IMR-90 (cell line): Measurements from ENCODE around the gene COL11A2. TPM values are rescaled to one million over a fixed set of nuclear protein-coding genes. Genes with fewer than 3 reads are reported as not detected.

Experiments
- ATAC-seq: fragments of 200-7000 bp; cut with Tn5 transposase; 2 replicates; pipeline ENCODE4 v1.9.1; 2020; ENCODE audit warnings: low read depth, mild to moderate bottlenecking, moderate library complexity
- BruUV-seq: library from RNA; stranded (reverse); fragments of 400-500 nt; replicated peaks from 2 replicates; lab custom pipeline; 2021; lab: Mats Ljungman, UMichigan
- CTCF ChIA-PET: fragments of 300-600 bp; formaldehyde crosslinking; extraction: SDS; loops from one replicate; lab custom pipeline; 2021; ENCODE audit warnings: antibody characterized with exemption; lab: Yijun Ruan, JAX
- POLR2A ChIA-PET: fragments of 300-600 bp; sonication (Branson Sonifier 250); formaldehyde crosslinking; loops from one replicate; lab custom pipeline; 2022; ENCODE audit warnings: antibody characterized with exemption; ENCODE audit not compliant: unreplicated experiment; lab: Charles Lee
- DNase-seq: peaks from one replicate; pipeline ENCODE4 v3.0.0; 2013
- H2AFZ ChIP-seq: replicated peaks from 2 replicates; pipeline ENCODE3; 2013; ENCODE audit warnings: low read length, mild to moderate bottlenecking; ENCODE audit not compliant: poor library complexity
- H2AK5ac ChIP-seq: 2 replicates; pipeline ENCODE4 v1.6.1; 2013; ENCODE audit warnings: low read depth, low read length, inconsistent platforms
- H2AK9ac ChIP-seq: replicated peaks from 2 replicates; pipeline ENCODE3; 2013; ENCODE audit warnings: mild to moderate bottlenecking, low read depth, low read length, moderate library complexity; ENCODE audit not compliant: poor library complexity
- H2BK120ac ChIP-seq: 2 replicates; pipeline ENCODE4 v1.6.1; 2013; ENCODE audit warnings: low read depth, low read length, inconsistent platforms
- H2BK15ac ChIP-seq: 3 replicates; pipeline ENCODE4 v1.6.1; 2013; ENCODE audit warnings: low read depth, low read length, inconsistent platforms
- H2BK20ac ChIP-seq: 2 replicates; pipeline ENCODE4 v1.6.1; 2013; ENCODE audit warnings: low read depth, mild to moderate bottlenecking, inconsistent platforms, low read length, moderate library complexity
- H2BK5ac ChIP-seq: 2 replicates; pipeline ENCODE4 v1.6.1; 2013; ENCODE audit warnings: mild to moderate bottlenecking, low read depth, low read length, inconsistent platforms; ENCODE audit not compliant: poor library complexity, severe bottlenecking
- H3K14ac ChIP-seq: replicated peaks from 2 replicates; pipeline ENCODE4 v1.6.1; 2013; ENCODE audit warnings: low read depth, low read length, inconsistent platforms
- H3K18ac ChIP-seq: 2 replicates; pipeline ENCODE4 v1.6.1; 2013; ENCODE audit warnings: low read depth, low read length, control low read depth
- H3K23ac ChIP-seq: 2 replicates; pipeline ENCODE4 v1.6.1; 2013; ENCODE audit warnings: low read depth, low read length, inconsistent platforms
- H3K27ac ChIP-seq: 2 replicates; pipeline ENCODE4 v1.5.1; 2013; ENCODE audit warnings: mild to moderate bottlenecking, control low read depth, low read length; ENCODE audit not compliant: insufficient read depth
- H3K27me3 ChIP-seq: 2 replicates; pipeline ENCODE4 v1.6.1; 2013; ENCODE audit warnings: low read length; ENCODE audit not compliant: control insufficient read depth, insufficient read depth
- H3K36me3 ChIP-seq: 2 replicates; pipeline ENCODE4 v1.6.1; 2013; ENCODE audit warnings: low read length, mixed read lengths; ENCODE audit not compliant: control insufficient read depth, insufficient read depth
- H3K4ac ChIP-seq: 2 replicates; pipeline ENCODE4 v1.6.1; 2013; ENCODE audit warnings: low read depth, low read length, inconsistent platforms
- H3K4me1 ChIP-seq: 2 replicates; pipeline ENCODE4 v1.6.1; 2013; ENCODE audit warnings: low read length, mixed read lengths; ENCODE audit not compliant: control insufficient read depth, insufficient read depth
- H3K4me2 ChIP-seq: 2 replicates; pipeline ENCODE4 v1.6.1; 2013; ENCODE audit warnings: low read depth, mild to moderate bottlenecking, control low read depth, low read length, moderate library complexity
- H3K4me3 ChIP-seq: 2 replicates; pipeline ENCODE4 v1.5.1; 2013; ENCODE audit warnings: low read depth, mild to moderate bottlenecking, control low read depth, low read length, moderate library complexity; ENCODE audit not compliant: insufficient read depth
- H3K56ac ChIP-seq: 2 replicates; pipeline ENCODE4 v1.6.1; 2013; ENCODE audit warnings: low read length, inconsistent platforms; ENCODE audit not compliant: insufficient read depth; ENCODE audit errors: extremely low read depth
- H3K79me1 ChIP-seq, 2 experiments: 2 replicates each; pipeline ENCODE4 v1.6.1; 2013; ENCODE audit warnings: low read length in 2 of 2, inconsistent platforms in 1 of 2, low read depth in 1 of 2
- H3K9ac ChIP-seq: 2 replicates; pipeline ENCODE4 v1.6.1; 2013; ENCODE audit warnings: low read depth, low read length, control low read depth
- H3K9me1 ChIP-seq: 2 replicates; pipeline ENCODE4 v1.6.1; 2013; ENCODE audit warnings: low read length, inconsistent platforms; ENCODE audit not compliant: insufficient read depth
- H3K9me3 ChIP-seq: 2 replicates; pipeline ENCODE4 v1.6.1; 2013; ENCODE audit warnings: low read length; ENCODE audit not compliant: control insufficient read depth, insufficient read depth
- H4K20me1 ChIP-seq: 2 replicates; pipeline ENCODE4 v1.6.1; 2013; ENCODE audit warnings: low read length, inconsistent platforms; ENCODE audit not compliant: insufficient read depth
- H4K5ac ChIP-seq: 2 replicates; pipeline ENCODE4 v1.6.1; 2013; ENCODE audit warnings: mild to moderate bottlenecking, low read depth, low read length, control low read depth
- H4K8ac ChIP-seq, 2 experiments: 2 replicates each; pipeline ENCODE4 v1.6.1; 2013; ENCODE audit warnings: low read depth in 2 of 2, low read length in 2 of 2, control low read depth in 1 of 2, inconsistent platforms in 1 of 2
- H4K91ac ChIP-seq: 2 replicates; pipeline ENCODE4 v1.6.1; 2013; ENCODE audit warnings: low read depth, low read length, inconsistent platforms; ENCODE audit not compliant: insufficient read depth
- BHLHE40 ChIP-seq: fragments of 150-350 bp; IDR thresholded peaks from 2 replicates; pipeline ENCODE4 v1.6.1; 2016; ENCODE audit warnings: mild to moderate bottlenecking, low read depth, low read length
- CHD1 ChIP-seq: IDR thresholded peaks from 2 replicates; pipeline ENCODE4 v1.6.1; 2012; ENCODE audit warnings: low read depth, low read length, improper control_type of control experiment
- CTCF ChIP-seq: conservative IDR thresholded peaks from 2 replicates; pipeline ENCODE4 v1.5.1; 2012; ENCODE audit warnings: mild to moderate bottlenecking, low read depth, low read length, improper control_type of control experiment
- ELK1 ChIP-seq: fragments of 150-350 bp; IDR thresholded peaks from 2 replicates; pipeline ENCODE4 v1.6.1; 2016; ENCODE audit warnings: low read depth, mild to moderate bottlenecking, low read length, moderate library complexity, borderline replicate concordance
- MAFK ChIP-seq: IDR thresholded peaks from 2 replicates; pipeline ENCODE4 v1.6.1; 2012; ENCODE audit warnings: low read depth, low read length, improper control_type of control experiment
- MXI1 ChIP-seq: IDR thresholded peaks from 2 replicates; pipeline ENCODE4 v1.6.1; 2012; ENCODE audit warnings: low read depth, mild to moderate bottlenecking, low read length, moderate library complexity, borderline replicate concordance
- NFE2L2 ChIP-seq: fragments of 150-350 bp; IDR thresholded peaks from 2 replicates; pipeline ENCODE4 v1.6.1; 2016; ENCODE audit warnings: low read depth, mild to moderate bottlenecking, low read length
- RAD21 ChIP-seq: IDR thresholded peaks from 2 replicates; pipeline ENCODE4 v1.6.1; 2012; ENCODE audit warnings: low read length, improper control_type of control experiment
- RCOR1 ChIP-seq: IDR thresholded peaks from 2 replicates; pipeline ENCODE4 v1.6.1; 2012; ENCODE audit warnings: mild to moderate bottlenecking, low read length, improper control_type of control experiment; ENCODE audit not compliant: insufficient replicate concordance
- RFX5 ChIP-seq: IDR thresholded peaks from 2 replicates; pipeline ENCODE4 v1.8.0; 2012; ENCODE audit warnings: low read depth, mild to moderate bottlenecking, low read length, moderate library complexity
- SMC3 ChIP-seq: fragments of 150-350 bp; IDR thresholded peaks from 2 replicates; pipeline ENCODE4 v1.6.1; 2016; ENCODE audit warnings: low read depth, mild to moderate bottlenecking, antibody characterized with exemption, low read length, moderate library complexity
- USF2 ChIP-seq: fragments of 150-350 bp; IDR thresholded peaks from 2 replicates; pipeline ENCODE4 v1.6.1; 2017; ENCODE audit warnings: mild to moderate bottlenecking, antibody characterized with exemption, low read length, low read depth
- WGBS, 2 experiments: methylation state at CpG; one replicate each; pipeline versions ENCODE4 v1.1.5 to v1.1.7; 2013; ENCODE audit warnings: missing lambda C conversion rate in 2 of 2; ENCODE audit not compliant: insufficient read length in 1 of 2; ENCODE audit errors: extremely low coverage in 2 of 2; 5-methylcytosine and 5-hydroxymethylcytosine counted together
- dilution Hi-C: fragments of 300-500 bp; cut with HindIII; formaldehyde crosslinking; loops from one replicate; pipeline ENCODE4 v1.14.3; 2018; ENCODE audit warnings: low sequenced_read_pairs; ENCODE audit not compliant: unreplicated experiment
- in situ Hi-C: fragments of 300-500 bp; cut with MboI; formaldehyde crosslinking; loops from 3 replicates; pipeline ENCODE4 v1.14.3; 2019; ENCODE audit warnings: low sequenced_read_pairs, inconsistent platforms, mixed read lengths
- intact Hi-C: fragments of 100-400 bp; cut with micrococcal nuclease; formaldehyde crosslinking; loops from 2 replicates; pipeline ENCODE4 v1.10.0; 2022
- polyA plus RNA-seq, 3 experiments: library from polyadenylated mRNA; depleted of rRNA; stranded (reverse); fragments of >200 nt; gene quantifications; 2 replicates each; pipeline ENCODE4 v1.2.3, GENCODE V29; 2012; ENCODE audit warnings: low replicate concordance in 1 of 3
- total RNA-seq: library from RNA; depleted of rRNA; stranded (reverse); fragments of >200 nt; gene quantifications from 2 replicates; pipeline ENCODE4 v1.2.3, GENCODE V29; 2012

COL11A2 gene
- total and polyA plus RNA-seq, 2 of the 4 experiments (the other 2 are of a cell fraction) = under 0.01 to 0.38 TPM

- CTCF ChIA-PET = interaction anchor here (1.0 kb wide), 1 partner anchor 10 kb away, joined by 3 read pairs; no protein-coding TSS in a partner anchor
- Histone ChIP-seq H3K56ac (no peak overlapping the region), H3K79me1 (no peaks in the 10 kb centered on the region), H3K36me3 (no peaks in the 10 kb centered on the region), H2BK5ac (no peak overlapping the region), H3K23ac (no peak overlapping the region), H3K18ac (no peak overlapping the region), H3K4me3 (no peak overlapping the region), H3K27ac (no peak overlapping the region), H3K14ac (no peak overlapping the region), H4K20me1 (no peaks in the 10 kb centered on the region), H2BK20ac (no peak overlapping the region), H3K4ac (no peak overlapping the region), H2AK9ac (no peak overlapping the region), H3K9me1 (no peaks in the 10 kb centered on the region), H3K27me3 (peaks cover 41% of the 10 kb centered on the region), H3K4me2 (no peak overlapping the region), H3K9me3 (peaks cover 9% of the 10 kb centered on the region), H4K91ac (no peak overlapping the region), H2BK15ac (no peak overlapping the region), H3K9ac (no peak overlapping the region), H2AFZ (no peak overlapping the region), H2BK120ac (no peak overlapping the region), H3K4me1 (no peaks in the 10 kb centered on the region), H2AK5ac (no peak overlapping the region), H4K5ac (no peak overlapping the region), H4K8ac (no peak overlapping the region)
- TF ChIP-seq RFX5 (no peak), SMC3 (peak; percentile 23; the same call in 1 of the 2 replicates), BHLHE40 (no peak), RAD21 (no peak), USF2 (no peak), ELK1 (no peak), CHD1 (no peak), NFE2L2 (no peak), CTCF (peak; percentile 53), RCOR1 (no peak), MAFK (no peak), MXI1 (no peak)
- dilution Hi-C loops (no loop called here), intact Hi-C loops (no loop called here), in situ Hi-C loops (loop anchor here (10.0 kb wide), 1 partner anchor 119 kb away; no protein-coding TSS in a partner anchor)
- 0% methylated on average over 1 of the region's 5 CpGs; no CpG with 5 or more reads in 1 of the 2 experiments for WGBS, 2 experiments
- POLR2A ChIA-PET = no interaction called here
- DNase-seq (peak; percentile 12), ATAC-seq (peak; percentile 57; the same call in 1 of the 2 replicates)
- BruUV-seq = no TSS peak
These were observed 66.1 kb downstream of the COL11A2 start for GRCh38 chr6:33126101-33126714.
